OCI-LY3 (cell line): Measurements from ENCODE around the gene NPHP4.

Experiments
- EZH2phosphoT487 ChIP-seq: fragments of 200-600 bp; shearing (Covaris generic); IDR thresholded peaks from 2 replicates; pipeline ENCODE4 v1.6.1; 2018; ENCODE audit warnings: antibody characterized with exemption, mixed run types, low read depth
- TF ChIP-seq, protein P1 (sequence below): fragments of 200-600, 300-600 bp; sonication (generic); IDR thresholded peaks from 2 replicates; pipeline ENCODE4 v1.5.1; 2014; ENCODE audit warnings: antibody characterized with exemption, low read length, low read depth

- TF ChIP-seq, protein P1, sequence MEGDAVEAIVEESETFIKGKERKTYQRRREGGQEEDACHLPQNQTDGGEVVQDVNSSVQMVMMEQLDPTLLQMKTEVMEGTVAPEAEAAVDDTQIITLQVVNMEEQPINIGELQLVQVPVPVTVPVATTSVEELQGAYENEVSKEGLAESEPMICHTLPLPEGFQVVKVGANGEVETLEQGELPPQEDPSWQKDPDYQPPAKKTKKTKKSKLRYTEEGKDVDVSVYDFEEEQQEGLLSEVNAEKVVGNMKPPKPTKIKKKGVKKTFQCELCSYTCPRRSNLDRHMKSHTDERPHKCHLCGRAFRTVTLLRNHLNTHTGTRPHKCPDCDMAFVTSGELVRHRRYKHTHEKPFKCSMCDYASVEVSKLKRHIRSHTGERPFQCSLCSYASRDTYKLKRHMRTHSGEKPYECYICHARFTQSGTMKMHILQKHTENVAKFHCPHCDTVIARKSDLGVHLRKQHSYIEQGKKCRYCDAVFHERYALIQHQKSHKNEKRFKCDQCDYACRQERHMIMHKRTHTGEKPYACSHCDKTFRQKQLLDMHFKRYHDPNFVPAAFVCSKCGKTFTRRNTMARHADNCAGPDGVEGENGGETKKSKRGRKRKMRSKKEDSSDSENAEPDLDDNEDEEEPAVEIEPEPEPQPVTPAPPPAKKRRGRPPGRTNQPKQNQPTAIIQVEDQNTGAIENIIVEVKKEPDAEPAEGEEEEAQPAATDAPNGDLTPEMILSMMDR, result no peak
- TF ChIP-seq EZH2phosphoT487, result no peak
Observed at GRCh38 chr1:5875345-5875910, 116.8 kb downstream of the NPHP4 start.
